HG03103 (cell line): ENCODE results near the gene TFG.

Experiments used
- ATAC-seq: cut with Tn5 transposase; IDR thresholded peaks from one replicate; pipeline ENCODE4 v1.9.1; 2021; ENCODE audit warnings: low read depth; ENCODE audit not compliant: unreplicated experiment

The TFG gene

GRCh38 chr3:100753846-100754245, 44.6 kb downstream of the TFG start:
- ATAC-seq, result no peak

GRCh38 chr3:100754563-100755334, 45.5 kb downstream of the TFG start:
- no peak for ATAC-seq

GRCh38 chr3:100756441-100756840, 47.1 kb downstream of the TFG start:
- no peak for ATAC-seq

GRCh38 chr3:100759159-100759558, 49.9 kb downstream of the TFG start:
- ATAC-seq, result no peak

GRCh38 chr3:100759950-100760349, 50.7 kb downstream of the TFG start:
- no peak for ATAC-seq

GRCh38 chr3:100760377-100760776, 51.1 kb downstream of the TFG start:
- ATAC-seq, result no peak

- peak; percentile 84 for ATAC-seq
These were observed 52.1 kb downstream of the TFG start for GRCh38 chr3:100761211-100761942.

GRCh38 chr3:100761951-100762350, 52.7 kb downstream of the TFG start:
- no peak for ATAC-seq

GRCh38 chr3:100765437-100765975, 56.2 kb downstream of the TFG start:
- ATAC-seq, result no peak

- no peak for ATAC-seq
These were observed 56.8 kb downstream of the TFG start for GRCh38 chr3:100766069-100766468.

GRCh38 chr3:100769693-100770092, 60.4 kb downstream of the TFG start:
- no peak for ATAC-seq

GRCh38 chr3:100775226-100775625, 65.9 kb downstream of the TFG start:
- no peak for ATAC-seq

- no peak for ATAC-seq
These were observed 66.4 kb downstream of the TFG start for GRCh38 chr3:100775669-100776068.

GRCh38 chr3:100776097-100776729, 66.9 kb downstream of the TFG start:
- ATAC-seq, result no peak

- no peak for ATAC-seq
These were observed 67.5 kb downstream of the TFG start for GRCh38 chr3:100776746-100777145.

- no peak for ATAC-seq
These were observed 68.0 kb downstream of the TFG start for GRCh38 chr3:100777271-100777670.

GRCh38 chr3:100779480-100779879, 70.2 kb downstream of the TFG start:
- ATAC-seq, result no peak

GRCh38 chr3:100780071-100780622, 70.9 kb downstream of the TFG start:
- ATAC-seq, result no peak

- ATAC-seq, result no peak
These were observed 72.0 kb downstream of the TFG start for GRCh38 chr3:100781301-100781700.

- ATAC-seq, result no peak
These were observed 73.1 kb downstream of the TFG start for GRCh38 chr3:100782348-100782747.

- no peak for ATAC-seq
These were observed 73.6 kb downstream of the TFG start for GRCh38 chr3:100782906-100783305.
